B cell (primary cell): Measurements from ENCODE around the gene TENT5C.

Source experiments
- CTCF ChIP-seq: fragments of 200-600 bp; IDR thresholded peaks from one replicate; pipeline ENCODE4 v1.8.0; 2022; ENCODE audit warnings: antibody characterized with exemption, mild to moderate bottlenecking
- EZH2 ChIP-seq: IDR thresholded peaks from 2 replicates; pipeline ENCODE4 v1.6.1; 2012; ENCODE audit warnings: borderline replicate concordance, low read depth, mild to moderate bottlenecking, moderate library complexity, low read length; ENCODE audit not compliant: insufficient read depth, poor library complexity, severe bottlenecking

DNA sequence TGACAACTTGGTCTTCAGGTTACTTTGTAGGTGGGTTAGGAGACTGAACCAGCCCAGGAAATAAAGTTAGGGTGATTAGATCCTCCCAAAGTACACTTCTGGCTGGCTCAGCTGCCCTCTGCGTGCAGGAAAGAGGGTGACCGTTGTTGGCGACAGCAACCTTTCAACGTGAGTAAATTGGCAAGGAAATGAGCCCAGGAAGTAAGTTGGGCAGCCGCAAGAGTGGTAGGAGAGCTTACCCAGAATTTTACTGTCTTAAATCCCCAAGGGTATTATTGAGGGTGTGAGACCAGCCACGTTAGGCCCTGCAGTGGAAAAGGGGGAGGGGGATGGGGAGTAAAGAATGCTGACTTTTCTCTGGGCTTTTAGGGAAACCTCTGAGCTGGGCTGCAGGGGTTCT, 1.6 kb downstream of the TENT5C start:
- TF ChIP-seq EZH2: no peak
- no peak for TF ChIP-seq CTCF
